GM12872 (cell line): Measurements from ENCODE around the gene RABGAP1L.

ENCODE experiments used
- CTCF ChIP-seq: IDR thresholded peaks from 3 replicates; pipeline ENCODE4 v1.5.1; 2011; ENCODE audit warnings: low read depth, mild to moderate bottlenecking, low read length, moderate library complexity; ENCODE audit not compliant: insufficient read depth

Gene RABGAP1L

GRCh38 chr1:174911606-174912005 is 752.3 kb downstream of the RABGAP1L start:
- no peak for TF ChIP-seq CTCF

GRCh38 chr1:174912264-174912663 is 752.9 kb downstream of the RABGAP1L start:
- TF ChIP-seq CTCF: no peak

GRCh38 chr1:174913225-174913903 is 754.0 kb downstream of the RABGAP1L start:
- TF ChIP-seq CTCF: no peak

- no peak for TF ChIP-seq CTCF
Observed at GRCh38 chr1:174914991-174915390, 755.7 kb downstream of the RABGAP1L start.

GRCh38 chr1:174916846-174917245 is 757.5 kb downstream of the RABGAP1L start:
- TF ChIP-seq CTCF: no peak

- TF ChIP-seq CTCF: no peak
Observed at GRCh38 chr1:174920093-174920492, 760.8 kb downstream of the RABGAP1L start.

- no peak for TF ChIP-seq CTCF
Observed at GRCh38 chr1:174922121-174922520, 762.8 kb downstream of the RABGAP1L start.
